GM19463 (cell line): ENCODE data around the gene CREB3L1.

Source experiments
- ATAC-seq: cut with Tn5 transposase; IDR thresholded peaks from one replicate; pipeline ENCODE4 v1.9.1; 2021; ENCODE audit warnings: mild to moderate bottlenecking, moderate library complexity; ENCODE audit not compliant: unreplicated experiment

CREB3L1 gene

GRCh38 chr11:46363031-46363407, 85.6 kb downstream of the CREB3L1 start:
- no peak for ATAC-seq

GRCh38 chr11:46363455-46364005, 86.1 kb downstream of the CREB3L1 start:
- ATAC-seq: no peak

- no peak for ATAC-seq
These were observed 86.6 kb downstream of the CREB3L1 start for GRCh38 chr11:46364056-46364455.

- ATAC-seq: no peak
These were observed 87.3 kb downstream of the CREB3L1 start for GRCh38 chr11:46364791-46365190.

GRCh38 chr11:46366260-46366659, 88.8 kb downstream of the CREB3L1 start:
- no peak for ATAC-seq

GRCh38 chr11:46366661-46367161, 89.2 kb downstream of the CREB3L1 start:
- no peak for ATAC-seq

- peak; percentile 79 for ATAC-seq
These were observed 89.9 kb downstream of the CREB3L1 start for GRCh38 chr11:46367244-46367915.

GRCh38 chr11:46367916-46368267, 90.4 kb downstream of the CREB3L1 start:
- ATAC-seq: no peak

- peak; percentile 58 for ATAC-seq
These were observed 92.1 kb downstream of the CREB3L1 start for GRCh38 chr11:46369458-46370152.

GRCh38 chr11:46370253-46370652, 92.8 kb downstream of the CREB3L1 start:
- no peak for ATAC-seq
